Measurements from ENCODE around the gene PGM1.

GRCh38 chr1:63636192-63637105 is 43.2 kb downstream of the PGM1 start:
- TF ChIP-seq CTCF (IDR thresholded peaks at IDR 0.05), result no peak
- no peak for TF ChIP-seq USF2 (CRISPR knock-in tag; IDR thresholded peaks at IDR 0.05)
- TF ChIP-seq JAZF1 (CRISPR knock-in tag; IDR thresholded peaks at IDR 0.05), result no peak
- no peak for TF ChIP-seq PREB (CRISPR knock-in tag; IDR thresholded peaks at IDR 0.05; ENCODE audit: borderline replicate concordance)
- TF ChIP-seq NFYB (CRISPR knock-in tag; conservative IDR thresholded peaks at IDR 0.05; ENCODE audit: low read depth), result no peak
- TF ChIP-seq PRDM15 (CRISPR knock-in tag; IDR thresholded peaks at IDR 0.05), result no peak
- no peak for TF ChIP-seq ZBTB21 (CRISPR knock-in tag; IDR thresholded peaks at IDR 0.05; ENCODE audit: borderline replicate concordance)
- no peak for TF ChIP-seq AFF4 (CRISPR knock-in tag; IDR thresholded peaks at IDR 0.05; ENCODE audit: borderline replicate concordance)
- TF ChIP-seq USF1 (CRISPR knock-in tag; IDR thresholded peaks at IDR 0.05), result no peak
- TF ChIP-seq ZNF317 (CRISPR knock-in tag; IDR thresholded peaks at IDR 0.05; ENCODE audit: borderline replicate concordance, low read depth), result no peak
- no peak for TF ChIP-seq ZNF512 (CRISPR knock-in tag; IDR thresholded peaks at IDR 0.05; ENCODE audit: borderline replicate concordance)

All from WTC11 (cell line).